Measurements from ENCODE around the gene CYP26B1. TPM values are rescaled to one million over a fixed set of nuclear protein-coding genes. Genes with fewer than 3 reads are reported as not detected.

CYP26B1 gene
- total RNA-seq, 1 experiment from 2014 or later: 0.20 TPM

DNA sequence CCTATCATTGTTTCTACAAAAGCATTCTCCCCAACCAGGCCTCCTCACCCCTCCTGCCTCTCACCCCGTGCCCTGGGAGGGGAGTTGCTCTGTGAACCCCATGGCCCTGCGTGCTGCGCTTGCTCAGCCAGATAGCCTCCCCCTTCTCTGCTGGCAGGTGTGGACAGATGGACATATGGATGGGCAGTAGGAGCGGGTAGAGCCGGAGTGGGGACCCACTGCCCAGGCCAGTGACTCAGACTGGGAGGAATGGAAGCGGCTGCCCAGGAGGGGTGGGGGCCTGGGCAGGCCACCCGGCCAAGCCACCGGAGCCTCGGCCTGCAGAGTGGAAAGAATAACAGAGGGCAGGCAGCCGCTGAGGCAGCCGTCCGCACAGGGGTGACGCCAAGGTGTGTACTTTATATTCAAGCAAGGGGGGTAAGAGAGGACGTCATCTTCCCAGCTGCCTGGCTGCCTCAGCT lies 8.7 kb downstream of the CYP26B1 start:
- Mint-ChIP-seq H3K4me1 (peaks cover 12 to 28% of the 10 kb centered on the region in 2 experiments), H3K27ac (no peak overlapping the region), H3K9me3 (peaks cover 0 to 4% of the 10 kb centered on the region in 2 experiments; a peak in 2 of 5 replicates), H3K4me3 (no peak overlapping the region), H3K36me3 (ENCODE audit: insufficient read depth in 1 of 3, low read depth in 3 of 3) (no peaks in the 10 kb centered on the region), H3K27me3 (ENCODE audit: low read depth) (peaks cover 63% of the 10 kb centered on the region)
- H2BK120ac ChIP-seq (ENCODE audit: low read depth, low read length, poor library complexity, severe bottlenecking): no peak overlapping the region
- H3T11ph ChIP-seq (ENCODE audit: low read length): no peak overlapping the region
- no peak overlapping the region for H4K91ac ChIP-seq (ENCODE audit: insufficient read length, low read depth, low read length)
- no peak overlapping the region for H3K9ac ChIP-seq (ENCODE audit: extremely low read depth, insufficient read length, low read length)
- no peaks in the 10 kb centered on the region for H3K79me2 ChIP-seq (ENCODE audit: insufficient read depth, low read length)
- H3K4me1 ChIP-seq (ENCODE audit: insufficient read depth, low read length): no peaks in the 10 kb centered on the region
- H3K14ac ChIP-seq (ENCODE audit: insufficient read depth, low read length): no peak overlapping the region
- no peak overlapping the region for H3K4ac ChIP-seq (ENCODE audit: low read depth, low read length)
- H3K9me3 ChIP-seq (ENCODE audit: control insufficient read depth, low read depth, low read length): no peaks in the 10 kb centered on the region
- H3K79me1 ChIP-seq (ENCODE audit: insufficient read depth, low read depth, low read length, poor library complexity, severe bottlenecking): no peaks in the 10 kb centered on the region
- DNase-seq: peak; percentile 21
- no peak overlapping the region for H3K56ac ChIP-seq (ENCODE audit: insufficient read length, low read depth, low read length)
- H4K5ac ChIP-seq (ENCODE audit: insufficient read length, low read depth, low read length): no peak overlapping the region
- no peak overlapping the region for H3K18ac ChIP-seq (ENCODE audit: insufficient read length, low read depth, low read length)
- peaks cover 7% of the 10 kb centered on the region for H3K23me2 ChIP-seq (ENCODE audit: insufficient read length, low read depth, low read length, poor library complexity, severe bottlenecking)
- no peak overlapping the region for H3K4me2 ChIP-seq (ENCODE audit: insufficient read depth, insufficient read length, low read length)
- H2AFZ ChIP-seq (ENCODE audit: low read length): no peak overlapping the region
- H2BK12ac ChIP-seq (ENCODE audit: insufficient read length, low read depth, low read length): no peak overlapping the region
- no peak overlapping the region for H2AK5ac ChIP-seq (ENCODE audit: insufficient read length, low read length)
- TF ChIP-seq, protein P1, sequence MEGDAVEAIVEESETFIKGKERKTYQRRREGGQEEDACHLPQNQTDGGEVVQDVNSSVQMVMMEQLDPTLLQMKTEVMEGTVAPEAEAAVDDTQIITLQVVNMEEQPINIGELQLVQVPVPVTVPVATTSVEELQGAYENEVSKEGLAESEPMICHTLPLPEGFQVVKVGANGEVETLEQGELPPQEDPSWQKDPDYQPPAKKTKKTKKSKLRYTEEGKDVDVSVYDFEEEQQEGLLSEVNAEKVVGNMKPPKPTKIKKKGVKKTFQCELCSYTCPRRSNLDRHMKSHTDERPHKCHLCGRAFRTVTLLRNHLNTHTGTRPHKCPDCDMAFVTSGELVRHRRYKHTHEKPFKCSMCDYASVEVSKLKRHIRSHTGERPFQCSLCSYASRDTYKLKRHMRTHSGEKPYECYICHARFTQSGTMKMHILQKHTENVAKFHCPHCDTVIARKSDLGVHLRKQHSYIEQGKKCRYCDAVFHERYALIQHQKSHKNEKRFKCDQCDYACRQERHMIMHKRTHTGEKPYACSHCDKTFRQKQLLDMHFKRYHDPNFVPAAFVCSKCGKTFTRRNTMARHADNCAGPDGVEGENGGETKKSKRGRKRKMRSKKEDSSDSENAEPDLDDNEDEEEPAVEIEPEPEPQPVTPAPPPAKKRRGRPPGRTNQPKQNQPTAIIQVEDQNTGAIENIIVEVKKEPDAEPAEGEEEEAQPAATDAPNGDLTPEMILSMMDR (conservative IDR thresholded peaks at IDR 0.05): no peak
- no peak overlapping the region for H2BK15ac ChIP-seq (ENCODE audit: low read depth, low read length)
- H4K20me1 ChIP-seq (ENCODE audit: control insufficient read depth, insufficient read depth, insufficient read length): no peaks in the 10 kb centered on the region
- H3K27me3 ChIP-seq (ENCODE audit: insufficient read depth, low read length): peaks cover 37% of the 10 kb centered on the region; the same call in 1 of the 2 replicates
- H2BK5ac ChIP-seq (ENCODE audit: insufficient read length, low read length): no peak overlapping the region
- no peak overlapping the region for H3K27ac ChIP-seq (ENCODE audit: insufficient read length, low read depth, low read length)
- no peak overlapping the region for H3K23ac ChIP-seq (ENCODE audit: insufficient read length, low read depth, low read length)
- no CpG with 5 or more reads among the region's 14 CpGs for WGBS (ENCODE audit: extremely low coverage, insufficient read length, low lambda C conversion rate)
- H2BK20ac ChIP-seq (ENCODE audit: low read depth, low read length, poor library complexity, severe bottlenecking): no peak overlapping the region
- no peak overlapping the region for H4K8ac ChIP-seq (replicated peaks; ENCODE audit: insufficient read length, low read depth, low read length)
